ENCODE results near the gene RNF220.

The RNF220 gene

GRCh38 chr1:44524655-44525500 lies 119.8 kb downstream of the RNF220 start:
- no peak for DNase-seq

- DNase-seq: no peak
These were observed 121.4 kb downstream of the RNF220 start for GRCh38 chr1:44526295-44527073.

- no peak for DNase-seq
These were observed 126.9 kb downstream of the RNF220 start for GRCh38 chr1:44531785-44532566.

- no peak for DNase-seq
These were observed 127.5 kb downstream of the RNF220 start for GRCh38 chr1:44532567-44532944.

GRCh38 chr1:44534771-44535170 lies 129.7 kb downstream of the RNF220 start:
- no peak for DNase-seq

- no peak for DNase-seq
These were observed 131.5 kb downstream of the RNF220 start for GRCh38 chr1:44536357-44537209.

GRCh38 chr1:44537538-44537937 lies 132.5 kb downstream of the RNF220 start:
- no peak for DNase-seq

- no peak for DNase-seq
These were observed 132.9 kb downstream of the RNF220 start for GRCh38 chr1:44537956-44538355.

GRCh38 chr1:44539991-44540730 lies 135.1 kb downstream of the RNF220 start:
- DNase-seq: no peak

GRCh38 chr1:44542420-44543063 lies 137.5 kb downstream of the RNF220 start:
- no peak for DNase-seq

GRCh38 chr1:44543064-44543744 lies 138.1 kb downstream of the RNF220 start:
- DNase-seq: peak; percentile 89

- DNase-seq: no peak
These were observed 138.7 kb downstream of the RNF220 start for GRCh38 chr1:44543786-44544185.

GRCh38 chr1:44544960-44545359 lies 139.9 kb downstream of the RNF220 start:
- DNase-seq: no peak

- DNase-seq: no peak
These were observed 140.9 kb downstream of the RNF220 start for GRCh38 chr1:44545961-44546360.

GRCh38 chr1:44546403-44547053 lies 141.5 kb downstream of the RNF220 start:
- no peak for DNase-seq

- DNase-seq: no peak
These were observed 142.3 kb downstream of the RNF220 start for GRCh38 chr1:44547361-44547760.

GRCh38 chr1:44547837-44548236 lies 142.8 kb downstream of the RNF220 start:
- no peak for DNase-seq

GRCh38 chr1:44549510-44549909 lies 144.5 kb downstream of the RNF220 start:
- no peak for DNase-seq

GRCh38 chr1:44553127-44553758 lies 148.2 kb downstream of the RNF220 start:
- DNase-seq: no peak

All from NCI-H1417 treated with DMSO at 0.1 percent for 48 hours (cell line).